ENCODE measurements around the gene PARG. TPM values are rescaled to one million over a fixed set of nuclear protein-coding genes. Genes with fewer than 3 reads are reported as not detected.
A peak's percentile ranks its signal among the peaks of the same experiment; 100 is the strongest.
"Not testable (repeated sequence)": the region's sequence is repeated elsewhere in the genome, so short reads cannot be mapped to it uniquely, and the experiment has no call there.

The PARG gene
- polyA plus RNA-seq (2012; ENCODE audit: low read depth, missing spikeins) = 10.4 TPM

- peak; percentile 90 for FAIRE-seq
- DNase-seq (ENCODE audit: insufficient read length, low spot score) = peak; percentile 21
- TF ChIP-seq POLR2A (IDR thresholded peaks at IDR 0.05; ENCODE audit: low read depth, low read length) (peak; percentile 70), SPI1 (IDR thresholded peaks at IDR 0.05; ENCODE audit: low read depth, low read length) (peak; percentile 62), TAF1 (IDR thresholded peaks at IDR 0.05; ENCODE audit: low read depth, low read length) (peak; percentile 72), POLR2AphosphoS5 (IDR thresholded peaks at IDR 0.05; ENCODE audit: low read depth, low read length) (peak; percentile 51)
Observed at GRCh38 chr10:49941447-49942338, at the start of gene PARG, which contains the start of gene TIMM23B. PARG (minus strand) TSS chr10:49942027; CDS start chr10:49941725, 302 bp downstream. TIMM23B (plus strand) TSS chr10:49942053; CDS start chr10:49942195, 142 bp downstream.

GRCh38 chr10:49988376-49988775 lies 46.5 kb upstream of the PARG start, which contains the start of gene AGAP6:
AGAP6 (plus strand) TSS chr10:49988406; CDS start chr10:49988716, 310 bp downstream.
- not testable (repeated sequence) for DNase-seq (ENCODE audit: insufficient read length, low spot score); FAIRE-seq

- not testable (repeated sequence) for FAIRE-seq; DNase-seq (ENCODE audit: insufficient read length, low spot score)
Observed at GRCh38 chr10:49987207-49987606, 45.4 kb upstream of the PARG start.

GRCh38 chr10:49977756-49978155 lies 35.9 kb upstream of the PARG start:
- FAIRE-seq = not testable (repeated sequence)

GRCh38 chr10:49972094-49972493 lies 30.3 kb upstream of the PARG start:
- FAIRE-seq; DNase-seq (ENCODE audit: insufficient read length, low spot score): not testable (repeated sequence)

More at GRCh38 chr10:49977756-49978155, 35.9 kb upstream of the PARG start:
- DNase-seq (ENCODE audit: insufficient read length, low spot score) = not testable (repeated sequence)

- DNase-seq (ENCODE audit: insufficient read length, low spot score); FAIRE-seq: not testable (repeated sequence)
Observed at GRCh38 chr10:49971466-49971865, 29.6 kb upstream of the PARG start.

- not testable (repeated sequence) for DNase-seq (ENCODE audit: insufficient read length, low spot score); FAIRE-seq
Observed at GRCh38 chr10:49970331-49970857, 28.6 kb upstream of the PARG start.

GRCh38 chr10:49953122-49953521 lies 11.3 kb upstream of the PARG start:
- DNase-seq (ENCODE audit: insufficient read length, low spot score) = not testable (repeated sequence)
- FAIRE-seq = peak; percentile 85

GRCh38 chr10:49952006-49952405 lies 10.2 kb upstream of the PARG start:
- not testable (repeated sequence) for DNase-seq (ENCODE audit: insufficient read length, low spot score); FAIRE-seq

- not testable (repeated sequence) for FAIRE-seq; DNase-seq (ENCODE audit: insufficient read length, low spot score)
Observed at GRCh38 chr10:49948737-49949136, 6.9 kb upstream of the PARG start.

GRCh38 chr10:49948142-49948541 lies 6.3 kb upstream of the PARG start:
- FAIRE-seq = peak; percentile 58
- DNase-seq (ENCODE audit: insufficient read length, low spot score) = not testable (repeated sequence)

GRCh38 chr10:49943607-49944006 lies 1.8 kb upstream of the PARG start:
- not testable (repeated sequence) for DNase-seq (ENCODE audit: insufficient read length, low spot score); FAIRE-seq

- DNase-seq (ENCODE audit: insufficient read length, low spot score); FAIRE-seq: not testable (repeated sequence)
Observed at GRCh38 chr10:49942339-49942705, 495 bp upstream of the PARG start.

- DNase-seq (ENCODE audit: insufficient read length, low spot score); FAIRE-seq: not testable (repeated sequence)
Observed at GRCh38 chr10:49931959-49932728, 9.7 kb downstream of the PARG start.

GRCh38 chr10:49931276-49931675 lies 10.6 kb downstream of the PARG start:
- not testable (repeated sequence) for FAIRE-seq; DNase-seq (ENCODE audit: insufficient read length, low spot score)

GRCh38 chr10:49923572-49923971 lies 18.3 kb downstream of the PARG start:
- FAIRE-seq; DNase-seq (ENCODE audit: insufficient read length, low spot score): not testable (repeated sequence)

GRCh38 chr10:49922041-49922440 lies 19.8 kb downstream of the PARG start:
- not testable (repeated sequence) for DNase-seq (ENCODE audit: insufficient read length, low spot score); FAIRE-seq

GRCh38 chr10:49917927-49918326 lies 23.9 kb downstream of the PARG start:
- FAIRE-seq; DNase-seq (ENCODE audit: insufficient read length, low spot score): not testable (repeated sequence)

- DNase-seq (ENCODE audit: insufficient read length, low spot score); FAIRE-seq: not testable (repeated sequence)
Observed at GRCh38 chr10:49916451-49916850, 25.4 kb downstream of the PARG start.
